ENCODE results near the gene VIPR1.

VIPR1 gene

GRCh38 chr3:42581709-42582473, 79.4 kb downstream of the VIPR1 start, which contains the start of gene SEC22C:
TSS of gene SEC22C (minus strand) at chr3:42581967. CDS start at chr3:42569046, 12,921 bp downstream.
- H3K27ac ChIP-seq = peak within 1 kb of the TSS; percentile 84
- no peaks in the 10 kb centered on the region for H3K9me3 ChIP-seq
- H3K36me3 ChIP-seq = no peaks in the 10 kb centered on the region
- H3K27me3 ChIP-seq = no peaks in the 10 kb centered on the region
- peaks cover 17 to 21% of the 10 kb centered on the region in 2 experiments for H3K4me1 ChIP-seq (ENCODE audit: control insufficient read depth in 1 of 2, insufficient read depth in 1 of 2, low read depth in 1 of 2, low read length in 1 of 2)
- H3K4me3 ChIP-seq (ENCODE audit: low read depth in 1 of 2, low read length in 1 of 2) = peak within 1 kb of the TSS; percentile 73 to 90
- TF ChIP-seq CTCF (IDR thresholded peaks at IDR 0.05) = peak; percentile 21

- TF ChIP-seq CTCF (IDR thresholded peaks at IDR 0.05) = no peak
- no peaks in the 10 kb centered on the region for H3K9me3 ChIP-seq
- H3K4me3 ChIP-seq (ENCODE audit: low read depth in 1 of 2, low read length in 1 of 2) = peak overlapping the region; percentile 73 to 90
- no peaks in the 10 kb centered on the region for H3K27me3 ChIP-seq
- H3K4me1 ChIP-seq (ENCODE audit: control insufficient read depth in 1 of 2, insufficient read depth in 1 of 2, low read depth in 1 of 2, low read length in 1 of 2) = peaks cover 17 to 21% of the 10 kb centered on the region in 2 experiments
- no peaks in the 10 kb centered on the region for H3K36me3 ChIP-seq
- peak overlapping the region; percentile 84 for H3K27ac ChIP-seq
Observed at GRCh38 chr3:42582474-42583070, 80.1 kb downstream of the VIPR1 start.
